SU-DHL-6 (cell line): ENCODE measurements around the gene LKAAEAR1.

ENCODE experiments used
- H2AFZ ChIP-seq: fragments of 200-600 bp; sonication (generic); 2 replicates; pipeline ENCODE4 v1.6.1; 2014; ENCODE audit warnings: low read depth, mild to moderate bottlenecking, moderate library complexity, mixed read lengths, antibody characterized with exemption, low read length; ENCODE audit not compliant: severe bottlenecking
- H3F3A ChIP-seq: fragments of 200-600 bp; shearing (Covaris generic); 2 replicates; pipeline ENCODE4 v1.6.0; 2016; ENCODE audit warnings: antibody characterized with exemption, mild to moderate bottlenecking; ENCODE audit not compliant: insufficient read depth
- H3K27ac ChIP-seq: fragments of 200-600 bp; sonication (generic); 2 replicates; pipeline ENCODE4 v1.5.1; 2016; ENCODE audit warnings: low read depth, mild to moderate bottlenecking, low read length, moderate library complexity, mixed read lengths
- H3K27me3 ChIP-seq: fragments of 200-600 bp; sonication (generic), shearing (Covaris generic); 2 replicates; pipeline ENCODE4 v1.6.0; 2014; ENCODE audit warnings: mild to moderate bottlenecking, low read length
- H3K36me3 ChIP-seq: fragments of 200-600 bp; sonication (generic); 2 replicates; pipeline ENCODE4 v1.6.1; 2014; ENCODE audit warnings: mild to moderate bottlenecking, low read length, mixed read lengths
- H3K4me2 ChIP-seq: fragments of 300-600, 200-600 bp; shearing (Covaris generic), sonication (generic); 2 replicates; pipeline ENCODE4 v1.6.0; 2014; ENCODE audit warnings: low read length, low read depth, mild to moderate bottlenecking; ENCODE audit not compliant: poor library complexity, severe bottlenecking
- H3K4me3 ChIP-seq: fragments of 200-600 bp; sonication (generic); 2 replicates; pipeline ENCODE4 v1.5.1; 2014; ENCODE audit warnings: antibody characterized with exemption, low read length, mild to moderate bottlenecking, mixed read lengths; ENCODE audit not compliant: insufficient read depth, poor library complexity, severe bottlenecking
- H3K79me2 ChIP-seq: fragments of 200-600 bp; sonication (generic); 2 replicates; pipeline ENCODE4 v1.6.1; 2014; ENCODE audit warnings: mild to moderate bottlenecking, low read length, moderate library complexity; ENCODE audit not compliant: insufficient read depth
- H3K9ac ChIP-seq: fragments of 200-600 bp; sonication (generic); 2 replicates; pipeline ENCODE4 v1.7.0; 2014; ENCODE audit warnings: mild to moderate bottlenecking, low read length
- H3K9me2 ChIP-seq: fragments of 200-600 bp; sonication (generic); replicated peaks from 2 replicates; pipeline ENCODE4 v1.6.1; 2014; ENCODE audit warnings: low read length; ENCODE audit not compliant: insufficient read depth
- H3K9me3 ChIP-seq: fragments of 200-600 bp; sonication (generic); 2 replicates; pipeline ENCODE4 v1.6.1; 2014; ENCODE audit warnings: low read length, mixed read lengths; ENCODE audit not compliant: insufficient read depth
- H4K20me1 ChIP-seq: fragments of 200-600 bp; sonication (generic); 2 replicates; pipeline ENCODE4 v1.6.1; 2014; ENCODE audit warnings: low read depth, mild to moderate bottlenecking, antibody characterized with exemption, low read length, moderate library complexity, mixed read lengths
- EZH2phosphoT487 ChIP-seq: fragments of 200-600 bp; sonication (generic), shearing (Covaris generic); conservative IDR thresholded peaks from 2 replicates; pipeline ENCODE4 v1.6.1; 2018; ENCODE audit warnings: mild to moderate bottlenecking, antibody characterized with exemption, low read length, moderate library complexity, mixed read lengths
- TF ChIP-seq, protein P1 (sequence below): fragments of 200-600 bp; sonication (generic); IDR thresholded peaks from one replicate; pipeline ENCODE4 v1.5.1; 2017; ENCODE audit warnings: antibody characterized with exemption, mild to moderate bottlenecking, low read length, moderate library complexity; ENCODE audit not compliant: insufficient read depth, poor library complexity, severe bottlenecking

The LKAAEAR1 gene

DNA sequence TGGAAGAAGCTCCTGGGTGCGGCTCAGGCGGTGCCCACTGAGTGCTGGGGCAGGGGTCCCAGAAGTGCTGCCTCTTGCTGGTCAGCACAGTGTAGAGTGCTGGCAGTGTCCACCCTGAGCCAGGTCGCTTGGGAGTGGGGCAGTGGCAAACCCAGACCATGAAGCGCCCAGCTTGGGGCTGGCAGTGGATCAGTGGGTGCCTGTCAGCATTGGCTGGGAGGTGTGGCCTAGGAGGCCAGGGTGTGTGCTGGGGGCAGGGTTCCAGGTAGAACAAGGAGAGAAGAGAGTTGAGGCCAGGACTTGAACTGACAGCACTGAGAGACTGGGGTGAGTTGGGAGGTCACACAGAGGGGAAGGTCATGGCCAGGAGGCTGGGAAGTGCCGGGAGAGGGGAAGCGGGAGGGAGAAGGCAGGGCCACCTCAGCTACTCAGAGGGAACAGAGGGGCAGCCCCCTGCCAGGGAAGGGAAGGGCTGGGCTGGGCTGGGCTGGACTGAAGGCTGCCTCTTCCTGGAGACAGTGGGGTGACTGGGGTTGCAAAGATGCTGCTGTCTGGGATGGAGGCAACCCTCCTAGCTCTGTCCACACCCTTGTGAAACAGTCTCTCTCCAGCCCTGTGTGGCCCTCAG is 17.1 kb downstream of the LKAAEAR1 start:
- H4K20me1 ChIP-seq: no peaks in the 10 kb centered on the region

DNA sequence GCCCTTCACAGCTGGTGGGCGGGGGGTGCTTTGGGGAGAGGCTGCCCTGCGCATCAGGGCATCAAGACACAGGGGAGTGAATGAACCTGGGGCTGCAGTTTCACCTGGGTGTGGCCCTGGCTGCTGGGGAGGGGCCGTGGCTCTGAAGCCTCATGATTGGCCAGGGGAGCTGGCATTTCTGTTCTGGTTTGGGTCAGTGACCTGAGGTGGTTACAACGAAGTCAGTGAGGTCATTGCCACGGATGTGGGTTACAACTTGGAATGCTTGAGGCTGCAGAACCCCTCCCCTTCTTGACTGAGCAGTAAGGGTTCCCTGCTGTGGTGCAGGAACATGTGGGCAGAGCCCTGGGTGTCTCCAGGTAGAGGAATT is 18.2 kb downstream of the LKAAEAR1 start:
- Histone ChIP-seq H3K79me2 (no peaks in the 10 kb centered on the region), H3K9me2 (no peaks in the 10 kb centered on the region), H3K4me2 (no peak overlapping the region), H3K4me3 (no peak overlapping the region), H3K36me3 (no peaks in the 10 kb centered on the region), H2AFZ (no peak overlapping the region), H3K27ac (no peak overlapping the region), H4K20me1 (no peaks in the 10 kb centered on the region), H3K27me3 (no peaks in the 10 kb centered on the region), H3F3A (no peaks in the 10 kb centered on the region), H3K9me3 (no peaks in the 10 kb centered on the region), H3K9ac (no peak overlapping the region)
- no peak for TF ChIP-seq EZH2phosphoT487
- TF ChIP-seq, protein P1, sequence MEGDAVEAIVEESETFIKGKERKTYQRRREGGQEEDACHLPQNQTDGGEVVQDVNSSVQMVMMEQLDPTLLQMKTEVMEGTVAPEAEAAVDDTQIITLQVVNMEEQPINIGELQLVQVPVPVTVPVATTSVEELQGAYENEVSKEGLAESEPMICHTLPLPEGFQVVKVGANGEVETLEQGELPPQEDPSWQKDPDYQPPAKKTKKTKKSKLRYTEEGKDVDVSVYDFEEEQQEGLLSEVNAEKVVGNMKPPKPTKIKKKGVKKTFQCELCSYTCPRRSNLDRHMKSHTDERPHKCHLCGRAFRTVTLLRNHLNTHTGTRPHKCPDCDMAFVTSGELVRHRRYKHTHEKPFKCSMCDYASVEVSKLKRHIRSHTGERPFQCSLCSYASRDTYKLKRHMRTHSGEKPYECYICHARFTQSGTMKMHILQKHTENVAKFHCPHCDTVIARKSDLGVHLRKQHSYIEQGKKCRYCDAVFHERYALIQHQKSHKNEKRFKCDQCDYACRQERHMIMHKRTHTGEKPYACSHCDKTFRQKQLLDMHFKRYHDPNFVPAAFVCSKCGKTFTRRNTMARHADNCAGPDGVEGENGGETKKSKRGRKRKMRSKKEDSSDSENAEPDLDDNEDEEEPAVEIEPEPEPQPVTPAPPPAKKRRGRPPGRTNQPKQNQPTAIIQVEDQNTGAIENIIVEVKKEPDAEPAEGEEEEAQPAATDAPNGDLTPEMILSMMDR: no peak

More for the DNA sequence above, 17.1 kb downstream of the LKAAEAR1 start:
- no peaks in the 10 kb centered on the region for H3K79me2 ChIP-seq
- H3K9ac ChIP-seq: no peak overlapping the region
- H3K27ac ChIP-seq: no peak overlapping the region
- no peak overlapping the region for H3K4me3 ChIP-seq
- no peak for TF ChIP-seq EZH2phosphoT487
- TF ChIP-seq, protein P1: no peak
- H3K36me3 ChIP-seq: no peaks in the 10 kb centered on the region
- H3K4me2 ChIP-seq: no peak overlapping the region
- H2AFZ ChIP-seq: no peak overlapping the region
- no peaks in the 10 kb centered on the region for H3F3A ChIP-seq
- H3K27me3 ChIP-seq: no peaks in the 10 kb centered on the region
- H3K9me2 ChIP-seq: no peaks in the 10 kb centered on the region
- no peaks in the 10 kb centered on the region for H3K9me3 ChIP-seq

DNA sequence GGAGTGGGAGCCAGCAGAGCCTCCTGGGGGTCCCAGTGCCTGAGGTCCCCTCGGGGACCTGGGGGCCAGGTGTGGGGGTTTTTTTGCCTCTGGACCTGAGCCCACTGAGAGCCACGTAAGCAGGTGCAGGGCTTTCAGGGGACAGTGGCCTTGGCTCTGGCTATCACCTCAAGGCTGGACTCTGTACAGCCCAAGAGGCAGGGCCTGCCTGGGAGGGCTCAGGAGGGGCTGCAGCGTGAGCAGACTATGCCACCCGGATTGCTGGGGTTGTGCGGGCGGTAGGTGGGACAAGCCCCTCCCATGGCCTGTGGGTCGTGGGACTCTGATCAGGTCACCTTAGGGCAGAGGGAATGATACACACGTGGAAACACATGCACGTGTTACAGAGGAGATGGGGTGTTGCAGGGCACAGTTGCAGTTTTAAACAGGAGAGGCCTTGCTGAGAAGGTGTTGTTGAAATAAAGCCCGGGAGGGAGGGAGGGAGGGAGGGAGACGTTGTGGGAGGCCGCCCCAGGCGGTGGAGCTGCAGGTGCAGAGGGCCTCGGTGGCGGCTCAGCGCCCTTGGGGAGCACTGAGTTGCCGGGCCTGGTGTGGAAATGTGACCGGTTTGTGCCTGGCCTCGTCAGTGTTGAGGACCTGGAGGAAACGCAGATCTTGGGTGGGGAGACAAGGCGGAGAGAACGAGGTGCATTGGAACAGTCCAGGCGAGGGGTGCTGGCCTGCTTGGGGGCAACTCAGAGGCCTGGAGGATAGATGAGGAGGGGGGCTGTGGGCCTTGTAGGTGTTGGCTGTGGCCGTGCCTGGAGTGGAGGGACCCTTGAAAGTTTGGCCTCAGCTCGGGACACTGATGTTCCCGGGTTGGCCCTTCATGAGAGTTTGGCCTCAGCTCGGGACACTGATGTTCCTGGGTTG is 18.9 kb downstream of the LKAAEAR1 start:
- no peaks in the 10 kb centered on the region for H3K27me3 ChIP-seq
- no peaks in the 10 kb centered on the region for H4K20me1 ChIP-seq
- H3K27ac ChIP-seq: no peak overlapping the region
- no peaks in the 10 kb centered on the region for H3F3A ChIP-seq
- H3K9me2 ChIP-seq: no peaks in the 10 kb centered on the region
- H2AFZ ChIP-seq: no peak overlapping the region
- H3K9me3 ChIP-seq: no peaks in the 10 kb centered on the region
- H3K79me2 ChIP-seq: no peaks in the 10 kb centered on the region
- H3K4me2 ChIP-seq: no peak overlapping the region
- H3K9ac ChIP-seq: no peak overlapping the region
- no peak for TF ChIP-seq EZH2phosphoT487
- TF ChIP-seq, protein P1: no peak
- H3K4me3 ChIP-seq: no peak overlapping the region
- no peaks in the 10 kb centered on the region for H3K36me3 ChIP-seq
